IMR-90 (cell line): ENCODE data around the gene PDGFD. TPM values are rescaled to one million over a fixed set of nuclear protein-coding genes. Genes with fewer than 3 reads are reported as not detected.
A peak's percentile ranks its signal among the peaks of the same experiment; 100 is the strongest.

Experiments
- ATAC-seq: fragments of 200-7000 bp; cut with Tn5 transposase; 2 replicates; pipeline ENCODE4 v1.9.1; 2020; ENCODE audit warnings: low read depth, mild to moderate bottlenecking, moderate library complexity
- BruUV-seq: library from RNA; stranded (reverse); fragments of 400-500 nt; replicated peaks from 2 replicates; lab custom pipeline; 2021; lab: Mats Ljungman, UMichigan
- CTCF ChIA-PET: fragments of 300-600 bp; formaldehyde crosslinking; extraction: SDS; loops from one replicate; lab custom pipeline; 2021; ENCODE audit warnings: antibody characterized with exemption; lab: Yijun Ruan, JAX
- POLR2A ChIA-PET: fragments of 300-600 bp; sonication (Branson Sonifier 250); formaldehyde crosslinking; loops from one replicate; lab custom pipeline; 2022; ENCODE audit warnings: antibody characterized with exemption; ENCODE audit not compliant: unreplicated experiment; lab: Charles Lee
- DNase-seq: peaks from one replicate; pipeline ENCODE4 v3.0.0; 2013
- H2AFZ ChIP-seq: replicated peaks from 2 replicates; pipeline ENCODE3; 2013; ENCODE audit warnings: low read length, mild to moderate bottlenecking; ENCODE audit not compliant: poor library complexity
- H2AK5ac ChIP-seq: 2 replicates; pipeline ENCODE4 v1.6.1; 2013; ENCODE audit warnings: low read depth, low read length, inconsistent platforms
- H2AK9ac ChIP-seq: replicated peaks from 2 replicates; pipeline ENCODE3; 2013; ENCODE audit warnings: mild to moderate bottlenecking, low read depth, low read length, moderate library complexity; ENCODE audit not compliant: poor library complexity
- H2BK120ac ChIP-seq: 2 replicates; pipeline ENCODE4 v1.6.1; 2013; ENCODE audit warnings: low read depth, low read length, inconsistent platforms
- H2BK15ac ChIP-seq: 3 replicates; pipeline ENCODE4 v1.6.1; 2013; ENCODE audit warnings: low read depth, low read length, inconsistent platforms
- H2BK20ac ChIP-seq: 2 replicates; pipeline ENCODE4 v1.6.1; 2013; ENCODE audit warnings: low read depth, mild to moderate bottlenecking, inconsistent platforms, low read length, moderate library complexity
- H2BK5ac ChIP-seq: 2 replicates; pipeline ENCODE4 v1.6.1; 2013; ENCODE audit warnings: mild to moderate bottlenecking, low read depth, low read length, inconsistent platforms; ENCODE audit not compliant: poor library complexity, severe bottlenecking
- H3K14ac ChIP-seq: replicated peaks from 2 replicates; pipeline ENCODE4 v1.6.1; 2013; ENCODE audit warnings: low read depth, low read length, inconsistent platforms
- H3K18ac ChIP-seq: 2 replicates; pipeline ENCODE4 v1.6.1; 2013; ENCODE audit warnings: low read depth, low read length, control low read depth
- H3K23ac ChIP-seq: 2 replicates; pipeline ENCODE4 v1.6.1; 2013; ENCODE audit warnings: low read depth, low read length, inconsistent platforms
- H3K27ac ChIP-seq: 2 replicates; pipeline ENCODE4 v1.5.1; 2013; ENCODE audit warnings: mild to moderate bottlenecking, control low read depth, low read length; ENCODE audit not compliant: insufficient read depth
- H3K27me3 ChIP-seq: 2 replicates; pipeline ENCODE4 v1.6.1; 2013; ENCODE audit warnings: low read length; ENCODE audit not compliant: control insufficient read depth, insufficient read depth
- H3K36me3 ChIP-seq: 2 replicates; pipeline ENCODE4 v1.6.1; 2013; ENCODE audit warnings: low read length, mixed read lengths; ENCODE audit not compliant: control insufficient read depth, insufficient read depth
- H3K4ac ChIP-seq: 2 replicates; pipeline ENCODE4 v1.6.1; 2013; ENCODE audit warnings: low read depth, low read length, inconsistent platforms
- H3K4me1 ChIP-seq: 2 replicates; pipeline ENCODE4 v1.6.1; 2013; ENCODE audit warnings: low read length, mixed read lengths; ENCODE audit not compliant: control insufficient read depth, insufficient read depth
- H3K4me2 ChIP-seq: 2 replicates; pipeline ENCODE4 v1.6.1; 2013; ENCODE audit warnings: low read depth, mild to moderate bottlenecking, control low read depth, low read length, moderate library complexity
- H3K4me3 ChIP-seq: 2 replicates; pipeline ENCODE4 v1.5.1; 2013; ENCODE audit warnings: low read depth, mild to moderate bottlenecking, control low read depth, low read length, moderate library complexity; ENCODE audit not compliant: insufficient read depth
- H3K56ac ChIP-seq: 2 replicates; pipeline ENCODE4 v1.6.1; 2013; ENCODE audit warnings: low read length, inconsistent platforms; ENCODE audit not compliant: insufficient read depth; ENCODE audit errors: extremely low read depth
- H3K79me1 ChIP-seq, 2 experiments: 2 replicates each; pipeline ENCODE4 v1.6.1; 2013; ENCODE audit warnings: low read length in 2 of 2, inconsistent platforms in 1 of 2, low read depth in 1 of 2
- H3K9ac ChIP-seq: 2 replicates; pipeline ENCODE4 v1.6.1; 2013; ENCODE audit warnings: low read depth, low read length, control low read depth
- H3K9me1 ChIP-seq: 2 replicates; pipeline ENCODE4 v1.6.1; 2013; ENCODE audit warnings: low read length, inconsistent platforms; ENCODE audit not compliant: insufficient read depth
- H3K9me3 ChIP-seq: 2 replicates; pipeline ENCODE4 v1.6.1; 2013; ENCODE audit warnings: low read length; ENCODE audit not compliant: control insufficient read depth, insufficient read depth
- H4K20me1 ChIP-seq: 2 replicates; pipeline ENCODE4 v1.6.1; 2013; ENCODE audit warnings: low read length, inconsistent platforms; ENCODE audit not compliant: insufficient read depth
- H4K5ac ChIP-seq: 2 replicates; pipeline ENCODE4 v1.6.1; 2013; ENCODE audit warnings: mild to moderate bottlenecking, low read depth, low read length, control low read depth
- H4K8ac ChIP-seq, 2 experiments: 2 replicates each; pipeline ENCODE4 v1.6.1; 2013; ENCODE audit warnings: low read depth in 2 of 2, low read length in 2 of 2, control low read depth in 1 of 2, inconsistent platforms in 1 of 2
- H4K91ac ChIP-seq: 2 replicates; pipeline ENCODE4 v1.6.1; 2013; ENCODE audit warnings: low read depth, low read length, inconsistent platforms; ENCODE audit not compliant: insufficient read depth
- CTCF ChIP-seq: conservative IDR thresholded peaks from 2 replicates; pipeline ENCODE4 v1.5.1; 2012; ENCODE audit warnings: mild to moderate bottlenecking, low read depth, low read length, improper control_type of control experiment
- ELK1 ChIP-seq: fragments of 150-350 bp; IDR thresholded peaks from 2 replicates; pipeline ENCODE4 v1.6.1; 2016; ENCODE audit warnings: low read depth, mild to moderate bottlenecking, low read length, moderate library complexity, borderline replicate concordance
- MAZ ChIP-seq: IDR thresholded peaks from 2 replicates; pipeline ENCODE4 v1.6.1; 2012; ENCODE audit warnings: low read depth, mild to moderate bottlenecking, low read length, improper control_type of control experiment, moderate library complexity, borderline replicate concordance
- MXI1 ChIP-seq: IDR thresholded peaks from 2 replicates; pipeline ENCODE4 v1.6.1; 2012; ENCODE audit warnings: low read depth, mild to moderate bottlenecking, low read length, moderate library complexity, borderline replicate concordance
- WGBS, 2 experiments: methylation state at CpG; one replicate each; pipeline versions ENCODE4 v1.1.5 to v1.1.7; 2013; ENCODE audit warnings: missing lambda C conversion rate in 2 of 2; ENCODE audit not compliant: insufficient read length in 1 of 2; ENCODE audit errors: extremely low coverage in 2 of 2; 5-methylcytosine and 5-hydroxymethylcytosine counted together
- dilution Hi-C: fragments of 300-500 bp; cut with HindIII; formaldehyde crosslinking; loops from one replicate; pipeline ENCODE4 v1.14.3; 2018; ENCODE audit warnings: low sequenced_read_pairs; ENCODE audit not compliant: unreplicated experiment
- in situ Hi-C: fragments of 300-500 bp; cut with MboI; formaldehyde crosslinking; loops from 3 replicates; pipeline ENCODE4 v1.14.3; 2019; ENCODE audit warnings: low sequenced_read_pairs, inconsistent platforms, mixed read lengths
- intact Hi-C: fragments of 100-400 bp; cut with micrococcal nuclease; formaldehyde crosslinking; loops from 2 replicates; pipeline ENCODE4 v1.10.0; 2022
- polyA plus RNA-seq, 3 experiments: library from polyadenylated mRNA; depleted of rRNA; stranded (reverse); fragments of >200 nt; gene quantifications; 2 replicates each; pipeline ENCODE4 v1.2.3, GENCODE V29; 2012; ENCODE audit warnings: low replicate concordance in 1 of 3
- total RNA-seq: library from RNA; depleted of rRNA; stranded (reverse); fragments of >200 nt; gene quantifications from 2 replicates; pipeline ENCODE4 v1.2.3, GENCODE V29; 2012

The PDGFD gene
- total and polyA plus RNA-seq, 2 of the 4 experiments (the other 2 are of a cell fraction), result 2.1 to 3.0 TPM

GRCh38 chr11:103929170-103929903 is 234.6 kb downstream of the PDGFD start:
- DNase-seq (no peak), ATAC-seq (no peak)
- in situ Hi-C loops (no loop called here), intact Hi-C loops (loop anchor here (5.0 to 10.0 kb wide), 5 partner anchors 233 to 675 kb away; partner anchors contain the start of gene PDGFD), dilution Hi-C loops (no loop called here)
- H3K56ac ChIP-seq, result no peak overlapping the region
- CTCF ChIA-PET, result interaction anchor here (0.6 kb wide), 1 partner anchor 262 kb away, joined by 6 read pairs; no protein-coding TSS in a partner anchor
- H2BK20ac ChIP-seq, result peak overlapping the region; percentile 57; the same call in 1 of the 2 replicates
- no peak overlapping the region for H3K4me2 ChIP-seq
- POLR2A ChIA-PET, result no interaction called here
- no peak overlapping the region for H2AK9ac ChIP-seq
- H3K9me1 ChIP-seq, result no peaks in the 10 kb centered on the region; the same call in 1 of the 2 replicates
- H3K36me3 ChIP-seq, result no peaks in the 10 kb centered on the region
- H4K20me1 ChIP-seq, result no peaks in the 10 kb centered on the region
- no peak for TF ChIP-seq CTCF
- no peak for TF ChIP-seq MAZ
- no peak for TF ChIP-seq ELK1
- no peak for TF ChIP-seq MXI1
- 0 out of 2 replicates have a peak overlapping the region, but pooled peaks have one; percentile 19 for H2AK5ac ChIP-seq
- no peak overlapping the region for H2BK5ac ChIP-seq
- H4K8ac ChIP-seq, result no peak overlapping the region; a peak in 1 of 4 replicates
- no CpG with 5 or more reads among the region's 3 CpGs for WGBS, 2 experiments
- peak overlapping the region; percentile 65; the same call in 1 of the 2 replicates for H4K91ac ChIP-seq
- H3K18ac ChIP-seq, result peak overlapping the region; percentile 60
- peak overlapping the region; percentile 70; the same call in 1 of the 2 replicates for H2BK120ac ChIP-seq
- peak overlapping the region; percentile 12; the same call in 1 of the 3 replicates for H2BK15ac ChIP-seq
- H3K4ac ChIP-seq, result peak overlapping the region; percentile 63
- peak overlapping the region; percentile 64; the same call in 1 of the 2 replicates for H4K5ac ChIP-seq
- H3K27ac ChIP-seq, result no peak overlapping the region
- H3K23ac ChIP-seq, result 0 out of 2 replicates have a peak overlapping the region, but pooled peaks have one; percentile 40
- BruUV-seq, result no TSS peak
- peaks cover 7% of the 10 kb centered on the region for H3K4me1 ChIP-seq
- H3K14ac ChIP-seq, result peak overlapping the region; percentile 63; the same call in 1 of the 2 replicates
- H3K9me3 ChIP-seq, result no peaks in the 10 kb centered on the region
- H2AFZ ChIP-seq, result no peak overlapping the region
- H3K4me3 ChIP-seq, result no peak overlapping the region
- H3K79me1 ChIP-seq, result no peaks in the 10 kb centered on the region
- no peak overlapping the region for H3K9ac ChIP-seq
- H3K27me3 ChIP-seq, result no peaks in the 10 kb centered on the region
